GM18498 (cell line): ENCODE data around the gene PHF3.

ENCODE experiments used
- ATAC-seq: cut with Tn5 transposase; IDR thresholded peaks from one replicate; pipeline ENCODE4 v1.9.1; 2021; ENCODE audit warnings: mild to moderate bottlenecking, moderate library complexity; ENCODE audit not compliant: unreplicated experiment

Gene PHF3

GRCh38 chr6:63644668-63645326, 9.2 kb downstream of the PHF3 start:
- ATAC-seq: no peak

- ATAC-seq: no peak
These were observed 13.7 kb downstream of the PHF3 start for GRCh38 chr6:63649269-63649668.

- ATAC-seq: no peak
These were observed 14.3 kb downstream of the PHF3 start for GRCh38 chr6:63649847-63650265.

- ATAC-seq: no peak
These were observed 17.4 kb downstream of the PHF3 start for GRCh38 chr6:63652980-63653379.

GRCh38 chr6:63660757-63661156, 25.2 kb downstream of the PHF3 start:
- ATAC-seq: no peak

GRCh38 chr6:63661769-63662168, 26.2 kb downstream of the PHF3 start:
- ATAC-seq: no peak

GRCh38 chr6:63663147-63663955, 27.7 kb downstream of the PHF3 start:
- no peak for ATAC-seq

- ATAC-seq: no peak
These were observed 28.3 kb downstream of the PHF3 start for GRCh38 chr6:63663956-63664281.

GRCh38 chr6:63671098-63671754, 35.6 kb downstream of the PHF3 start:
- no peak for ATAC-seq

- ATAC-seq: peak; percentile 51
These were observed 37.1 kb downstream of the PHF3 start for GRCh38 chr6:63672582-63673129.

GRCh38 chr6:63673692-63674091, 38.1 kb downstream of the PHF3 start:
- no peak for ATAC-seq

- ATAC-seq: no peak
These were observed 39.0 kb downstream of the PHF3 start for GRCh38 chr6:63674635-63675034.

- ATAC-seq: no peak
These were observed 39.5 kb downstream of the PHF3 start for GRCh38 chr6:63675138-63675537.

- ATAC-seq: no peak
These were observed 41.0 kb downstream of the PHF3 start for GRCh38 chr6:63676412-63677114.

- no peak for ATAC-seq
These were observed 41.7 kb downstream of the PHF3 start for GRCh38 chr6:63677282-63677681.

- ATAC-seq: no peak
These were observed 47.5 kb downstream of the PHF3 start for GRCh38 chr6:63683071-63683603.

GRCh38 chr6:63685446-63686379, 50.1 kb downstream of the PHF3 start:
- peak; percentile 92 for ATAC-seq

- no peak for ATAC-seq
These were observed 53.8 kb downstream of the PHF3 start for GRCh38 chr6:63689421-63689820.

GRCh38 chr6:63690221-63690620, 54.6 kb downstream of the PHF3 start:
- ATAC-seq: no peak

GRCh38 chr6:63705707-63706106, 70.1 kb downstream of the PHF3 start:
- ATAC-seq: no peak
